SH-SY5Y (cell line): ENCODE results near the gene SNRNP200.

Experiments used
- GATA2 ChIP-seq: IDR thresholded peaks from 2 replicates; pipeline ENCODE4 v1.6.1; 2011; ENCODE audit warnings: mild to moderate bottlenecking, low read depth, low read length
- GATA3 ChIP-seq: IDR thresholded peaks from 2 replicates; pipeline ENCODE4 v1.6.1; 2011; ENCODE audit warnings: low read depth, mild to moderate bottlenecking, low read length, moderate library complexity

- TF ChIP-seq GATA2: no peak
- TF ChIP-seq GATA3: no peak
These were observed 80.3 kb downstream of the SNRNP200 start for GRCh38 chr2:96225016-96225533.
